C4-2B (cell line): Measurements from ENCODE around the gene TRABD2A.

Experiments
- H3K27ac ChIP-seq: fragments of 450-650 bp; 2 replicates; pipeline ENCODE4 v1.5.1; 2017
- CTCF ChIP-seq: fragments of 450-650 bp; conservative IDR thresholded peaks from 2 replicates; pipeline ENCODE4 v1.5.1; 2017; ENCODE audit warnings: mild to moderate bottlenecking
- ZFX ChIP-seq: fragments of 450-650 bp; IDR thresholded peaks from 2 replicates; pipeline ENCODE4 v1.6.1; 2017

The TRABD2A gene

GRCh38 chr2:84891355-84892010, 10.6 kb upstream of the TRABD2A start:
- no peak overlapping the region for H3K27ac ChIP-seq
- TF ChIP-seq ZFX (no peak), CTCF (no peak)

- no peak overlapping the region for H3K27ac ChIP-seq
- TF ChIP-seq ZFX (no peak), CTCF (no peak)
Measured at GRCh38 chr2:84889332-84889731, 8.4 kb upstream of the TRABD2A start.

GRCh38 chr2:84888401-84889276, 7.8 kb upstream of the TRABD2A start:
- TF ChIP-seq CTCF (no peak), ZFX (no peak)
- no peak overlapping the region for H3K27ac ChIP-seq

- H3K27ac ChIP-seq: no peak overlapping the region
- TF ChIP-seq CTCF: no peak
- TF ChIP-seq ZFX: no peak
Measured at GRCh38 chr2:84886791-84887190, 5.9 kb upstream of the TRABD2A start.

- TF ChIP-seq ZFX (no peak), CTCF (no peak)
- no peak overlapping the region for H3K27ac ChIP-seq
Measured at GRCh38 chr2:84885111-84885510, 4.2 kb upstream of the TRABD2A start.

- TF ChIP-seq ZFX: no peak
- TF ChIP-seq CTCF: no peak
- H3K27ac ChIP-seq: no peak overlapping the region
Measured at GRCh38 chr2:84884449-84884848, 3.6 kb upstream of the TRABD2A start.
